ENCODE results near the gene ENTPD8. TPM values are rescaled to one million over a fixed set of nuclear protein-coding genes. Genes with fewer than 3 reads are reported as not detected.

ENTPD8 gene
- total and polyA plus RNA-seq, 2 of the 4 experiments (the other 2 are of a cell fraction): 0.07 TPM; not detected in 1

GRCh38 chr9:137485343-137486140 is 44.4 kb upstream of the ENTPD8 start:
- no peak overlapping the region for H2BK120ac ChIP-seq (ENCODE audit: low read depth, low read length)
- H2BK15ac ChIP-seq (ENCODE audit: low read depth, low read length): no peak overlapping the region
- CTCF ChIA-PET: no interaction called here
- dilution Hi-C loops (cut with HindIII; ENCODE audit: low sequenced_read_pairs, unreplicated experiment): no loop called here
- H2AK9ac ChIP-seq (replicated peaks; ENCODE audit: low read depth, low read length, poor library complexity): no peak overlapping the region
- peaks cover 6% of the 10 kb centered on the region; the same call in 1 of the 2 replicates for H4K20me1 ChIP-seq (ENCODE audit: insufficient read depth, low read length)
- no peak overlapping the region for H3K56ac ChIP-seq (ENCODE audit: extremely low read depth, insufficient read depth, low read length)
- H3K4ac ChIP-seq (ENCODE audit: low read depth, low read length): no peak overlapping the region
- ATAC-seq (ENCODE audit: low read depth) (no peak), DNase-seq (no peak)
- H4K8ac ChIP-seq (ENCODE audit: low read depth in 2 of 2, low read length in 2 of 2): no peak overlapping the region
- no peak overlapping the region for H3K4me2 ChIP-seq (ENCODE audit: low read depth, low read length)
- no peak overlapping the region for H2BK5ac ChIP-seq (ENCODE audit: low read depth, low read length, poor library complexity, severe bottlenecking)
- H3K27me3 ChIP-seq (ENCODE audit: control insufficient read depth, insufficient read depth, low read length): peaks cover 26% of the 10 kb centered on the region
- no peak overlapping the region for H3K4me3 ChIP-seq (ENCODE audit: insufficient read depth, low read depth, low read length)
- no peak overlapping the region for H3K18ac ChIP-seq (ENCODE audit: low read depth, low read length)
- no peak overlapping the region for H3K9ac ChIP-seq (ENCODE audit: low read depth, low read length)
- H4K91ac ChIP-seq (ENCODE audit: insufficient read depth, low read depth, low read length): no peak overlapping the region
- no peak overlapping the region for H3K14ac ChIP-seq (replicated peaks; ENCODE audit: low read depth, low read length)
- peaks cover 6% of the 10 kb centered on the region for H3K9me1 ChIP-seq (ENCODE audit: insufficient read depth, low read length)
- BruUV-seq (replicated peaks): no TSS peak
- in situ Hi-C loops (cut with MboI; ENCODE audit: low sequenced_read_pairs): no loop called here
- H3K36me3 ChIP-seq (ENCODE audit: control insufficient read depth, insufficient read depth, low read length): no peaks in the 10 kb centered on the region
- H3K27ac ChIP-seq (ENCODE audit: insufficient read depth, low read length): no peak overlapping the region
- peaks cover 6% of the 10 kb centered on the region for H3K4me1 ChIP-seq (ENCODE audit: control insufficient read depth, insufficient read depth, low read length)
- TF ChIP-seq FOS (IDR thresholded peaks at IDR 0.05; ENCODE audit: low read depth, low read length): no peak
- no peak for TF ChIP-seq CTCF (conservative IDR thresholded peaks at IDR 0.05; ENCODE audit: low read depth, low read length)
- no peak for TF ChIP-seq RAD21 (IDR thresholded peaks at IDR 0.05; ENCODE audit: low read length)
- no peak for TF ChIP-seq SMC3 (IDR thresholded peaks at IDR 0.05; ENCODE audit: low read depth, low read length)
- TF ChIP-seq USF2 (IDR thresholded peaks at IDR 0.05; ENCODE audit: low read depth, low read length): no peak
- TF ChIP-seq RCOR1 (IDR thresholded peaks at IDR 0.05; ENCODE audit: insufficient replicate concordance, low read length): no peak
- TF ChIP-seq ELK1 (IDR thresholded peaks at IDR 0.05; ENCODE audit: borderline replicate concordance, low read depth, low read length): no peak
- no peak for TF ChIP-seq BHLHE40 (IDR thresholded peaks at IDR 0.05; ENCODE audit: low read depth, low read length)
- no peak for TF ChIP-seq RFX5 (IDR thresholded peaks at IDR 0.05; ENCODE audit: low read depth, low read length)
- no peak for TF ChIP-seq MXI1 (IDR thresholded peaks at IDR 0.05; ENCODE audit: borderline replicate concordance, low read depth, low read length)
- TF ChIP-seq CHD1 (IDR thresholded peaks at IDR 0.05; ENCODE audit: low read depth, low read length): no peak
- no peak for TF ChIP-seq CEBPB (IDR thresholded peaks at IDR 0.05; ENCODE audit: low read depth, low read length)
- H3K23ac ChIP-seq (ENCODE audit: low read depth, low read length): no peak overlapping the region
- WGBS, 2 experiments (ENCODE audit: extremely low coverage in 2 of 2, insufficient read length in 1 of 2): 79% methylated on average over 9 of the region's 26 CpGs; no CpG with 5 or more reads in 1 of the 2 experiments
- H2AK5ac ChIP-seq (ENCODE audit: low read depth, low read length): no peak overlapping the region
- H3K9me3 ChIP-seq (ENCODE audit: control insufficient read depth, insufficient read depth, low read length): no peaks in the 10 kb centered on the region
- H4K5ac ChIP-seq (ENCODE audit: low read depth, low read length): no peak overlapping the region
- intact Hi-C loops (cut with micrococcal nuclease): no loop called here
- POLR2A ChIA-PET (ENCODE audit: unreplicated experiment): no interaction called here
- no peak overlapping the region for H2AFZ ChIP-seq (replicated peaks; ENCODE audit: low read length, poor library complexity)
- no peaks in the 10 kb centered on the region for H3K79me1 ChIP-seq (ENCODE audit: low read depth in 1 of 2, low read length in 2 of 2)
- H2BK20ac ChIP-seq (ENCODE audit: low read depth, low read length): no peak overlapping the region

Data from IMR-90 (cell line).